SK-N-SH treated with all-trans-retinoic acid at 6 μM for 48 hours (cell line): Measurements from ENCODE around the gene MNT.

Experiments
- ATAC-seq: fragments of 200-7000 bp; cut with Tn5 transposase; 3 replicates; pipeline ENCODE4 v1.9.1; 2020; ENCODE audit warnings: mild to moderate bottlenecking, moderate library complexity
- ARNTL ChIP-seq: fragments of 450-650 bp; formaldehyde crosslinking; IDR thresholded peaks from 2 replicates; pipeline ENCODE4 v1.5.0; 2020; ENCODE audit warnings: low read depth, mild to moderate bottlenecking, moderate library complexity, borderline replicate concordance
- BACH2 ChIP-seq: fragments of 250-450 bp; sonication (Bioruptor Pico); IDR thresholded peaks from 2 replicates; pipeline ENCODE4 v1.9.0; 2021; ENCODE audit warnings: mild to moderate bottlenecking, borderline replicate concordance
- CSDC2 ChIP-seq: fragments of 250-450 bp; sonication (Bioruptor Pico); IDR thresholded peaks from 2 replicates; pipeline ENCODE4 v1.5.0; 2020; ENCODE audit warnings: mild to moderate bottlenecking, moderate library complexity
- ESRRG ChIP-seq: fragments of 250-450 bp; sonication (Bioruptor Pico); IDR thresholded peaks from 2 replicates; pipeline ENCODE4 v1.6.1; 2021; ENCODE audit warnings: mild to moderate bottlenecking
- GLIS3 ChIP-seq: fragments of 250-450 bp; sonication (Bioruptor Pico); IDR thresholded peaks from 2 replicates; pipeline ENCODE4 v1.5.0; 2020; ENCODE audit warnings: mild to moderate bottlenecking, moderate library complexity
- ISL1 ChIP-seq: fragments of 250-450 bp; sonication (Bioruptor Pico); IDR thresholded peaks from 2 replicates; pipeline ENCODE4 v2.1.2; 2022; ENCODE audit warnings: mild to moderate bottlenecking, moderate library complexity
- OSR1 ChIP-seq: fragments of 250-450 bp; sonication (Bioruptor Pico); IDR thresholded peaks from 2 replicates; pipeline ENCODE4 v1.8.0; 2022; ENCODE audit warnings: moderate library complexity, mild to moderate bottlenecking, inconsistent platforms
- PPARA ChIP-seq: fragments of 250-450 bp; sonication (Bioruptor Pico); IDR thresholded peaks from 2 replicates; pipeline ENCODE4 v1.5.0; 2020; ENCODE audit warnings: mild to moderate bottlenecking, borderline replicate concordance
- SNAI2 ChIP-seq: fragments of 250-450 bp; sonication (Bioruptor Pico); IDR thresholded peaks from 2 replicates; pipeline ENCODE4 v1.5.0; 2020; ENCODE audit warnings: mild to moderate bottlenecking, moderate library complexity
- ZC3H10 ChIP-seq: fragments of 250-450 bp; sonication (Bioruptor Pico); IDR thresholded peaks from 2 replicates; pipeline ENCODE4 v1.5.1; 2021; ENCODE audit warnings: mild to moderate bottlenecking, moderate library complexity
- ZNF565 ChIP-seq: fragments of 450-650 bp; formaldehyde crosslinking; conservative IDR thresholded peaks from 2 replicates; pipeline ENCODE4 v1.5.0; 2020; ENCODE audit warnings: low read depth, mild to moderate bottlenecking, moderate library complexity
- ZNF70 ChIP-seq: fragments of 450-650 bp; formaldehyde crosslinking; IDR thresholded peaks from 2 replicates; pipeline ENCODE4 v1.5.0; 2020; ENCODE audit warnings: mild to moderate bottlenecking, moderate library complexity
- TF ChIP-seq, protein P1 (sequence below): fragments of 250-450 bp; sonication (Bioruptor Pico); IDR thresholded peaks from 2 replicates; pipeline ENCODE4 v1.5.0; 2020; ENCODE audit warnings: mild to moderate bottlenecking, moderate library complexity
- TF ChIP-seq, protein P2 (sequence below): fragments of 250-450 bp; sonication (Bioruptor Pico); IDR thresholded peaks from 2 replicates; pipeline ENCODE4 v1.8.0; 2020; ENCODE audit warnings: mild to moderate bottlenecking, moderate library complexity, borderline replicate concordance
- TF ChIP-seq, protein P3 (sequence below): fragments of 250-450 bp; sonication (Bioruptor Pico); IDR thresholded peaks from 2 replicates; pipeline ENCODE4 v1.8.0; 2021; ENCODE audit warnings: low read depth, mild to moderate bottlenecking, moderate library complexity, borderline replicate concordance
- TF ChIP-seq, protein P4 (sequence below): fragments of 250-450 bp; sonication (Bioruptor Pico); IDR thresholded peaks from 2 replicates; pipeline ENCODE4 v1.5.1; 2020; ENCODE audit warnings: low read depth, mild to moderate bottlenecking, moderate library complexity

Gene MNT

DNA sequence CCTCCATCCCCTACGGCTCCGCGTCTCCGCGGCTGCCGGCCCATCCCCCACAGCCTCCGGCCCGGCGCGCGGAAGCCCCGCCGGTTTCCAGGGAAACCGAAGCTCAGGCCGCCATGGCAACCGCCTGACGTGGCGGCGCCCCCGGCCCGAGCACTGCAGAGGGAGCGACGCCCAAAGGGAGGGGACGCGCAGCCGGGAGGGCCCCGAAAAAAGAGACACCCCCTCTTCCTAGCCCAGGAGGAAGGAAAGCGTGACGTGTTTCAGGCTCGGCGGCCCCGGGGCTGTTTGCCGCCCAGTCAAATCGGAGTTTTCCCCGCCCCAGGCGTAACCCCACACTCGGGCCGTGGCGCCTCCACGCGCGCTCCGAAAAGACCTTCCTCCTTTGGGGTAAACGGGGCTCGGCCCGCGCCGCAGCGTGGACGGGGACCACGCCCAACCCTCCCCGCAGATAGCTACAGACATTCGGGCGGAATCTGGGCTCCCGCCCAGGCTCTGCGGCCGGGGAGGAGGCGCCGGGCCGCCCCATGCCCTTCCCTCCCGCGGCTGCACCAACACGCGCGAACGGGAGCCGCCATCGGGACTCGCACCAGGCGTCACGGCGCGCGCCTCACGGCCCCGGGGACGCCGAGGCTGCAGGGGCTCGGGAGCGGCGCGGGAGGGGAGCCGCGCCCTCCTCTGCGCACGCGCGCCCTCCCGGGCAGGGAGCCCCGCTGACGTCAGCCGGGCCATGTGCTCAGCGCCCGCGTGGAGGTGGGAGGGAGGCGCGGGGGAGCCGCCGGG lies 7.5 kb downstream of the MNT start (continued):
- TF ChIP-seq CSDC2 (CRISPR knock-in tag) (peak; percentile 44; the same call in 1 of the 2 replicates), GLIS3 (CRISPR knock-in tag) (peak; percentile 38; the same call in 1 of the 2 replicates)

DNA sequence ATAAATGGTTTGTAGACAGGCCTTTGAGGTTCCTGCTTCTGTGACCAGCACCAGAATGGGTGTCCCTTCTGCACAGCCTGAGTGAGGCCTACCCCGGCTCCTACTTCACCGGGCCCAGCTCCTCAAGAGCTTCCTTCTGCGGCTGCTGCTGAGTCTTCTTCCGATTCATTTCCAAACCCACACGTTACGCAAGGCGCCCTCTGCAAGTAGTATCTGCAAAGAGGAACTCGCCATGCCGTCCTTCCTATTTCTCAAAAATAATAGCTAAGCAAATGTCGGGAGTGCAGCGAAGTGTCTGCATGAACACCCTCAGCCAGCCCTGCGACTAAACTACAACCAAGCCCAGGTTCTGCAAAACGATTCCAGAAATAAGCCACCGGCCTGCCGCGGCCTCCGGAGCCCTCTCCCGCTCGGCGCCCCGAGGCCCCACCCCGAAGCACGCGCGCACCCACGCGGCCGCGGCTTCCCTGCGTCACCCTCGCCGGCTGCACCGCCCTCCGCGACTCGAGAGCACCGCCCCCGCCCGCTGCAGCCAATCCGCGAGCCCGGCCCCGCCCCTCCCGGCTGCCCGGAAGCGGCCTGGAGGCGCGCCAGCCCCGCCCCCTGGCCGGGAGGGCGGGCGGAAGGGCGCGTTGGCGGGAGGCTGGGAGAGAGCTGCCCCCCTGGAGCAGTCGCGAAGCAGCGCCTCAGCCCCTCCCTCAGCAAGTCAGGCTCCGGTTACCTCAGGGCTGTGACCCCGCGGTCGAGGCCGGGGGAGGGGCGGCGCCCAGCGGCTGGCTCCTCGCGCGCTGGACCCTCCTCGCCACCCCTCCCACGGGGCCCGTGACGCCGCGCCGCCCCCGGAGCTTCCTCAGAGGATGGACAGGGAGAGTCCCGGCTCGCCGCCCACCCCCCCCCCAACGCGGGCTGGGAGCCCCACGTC lies 8.3 kb downstream of the MNT start:
- TF ChIP-seq, protein P1, sequence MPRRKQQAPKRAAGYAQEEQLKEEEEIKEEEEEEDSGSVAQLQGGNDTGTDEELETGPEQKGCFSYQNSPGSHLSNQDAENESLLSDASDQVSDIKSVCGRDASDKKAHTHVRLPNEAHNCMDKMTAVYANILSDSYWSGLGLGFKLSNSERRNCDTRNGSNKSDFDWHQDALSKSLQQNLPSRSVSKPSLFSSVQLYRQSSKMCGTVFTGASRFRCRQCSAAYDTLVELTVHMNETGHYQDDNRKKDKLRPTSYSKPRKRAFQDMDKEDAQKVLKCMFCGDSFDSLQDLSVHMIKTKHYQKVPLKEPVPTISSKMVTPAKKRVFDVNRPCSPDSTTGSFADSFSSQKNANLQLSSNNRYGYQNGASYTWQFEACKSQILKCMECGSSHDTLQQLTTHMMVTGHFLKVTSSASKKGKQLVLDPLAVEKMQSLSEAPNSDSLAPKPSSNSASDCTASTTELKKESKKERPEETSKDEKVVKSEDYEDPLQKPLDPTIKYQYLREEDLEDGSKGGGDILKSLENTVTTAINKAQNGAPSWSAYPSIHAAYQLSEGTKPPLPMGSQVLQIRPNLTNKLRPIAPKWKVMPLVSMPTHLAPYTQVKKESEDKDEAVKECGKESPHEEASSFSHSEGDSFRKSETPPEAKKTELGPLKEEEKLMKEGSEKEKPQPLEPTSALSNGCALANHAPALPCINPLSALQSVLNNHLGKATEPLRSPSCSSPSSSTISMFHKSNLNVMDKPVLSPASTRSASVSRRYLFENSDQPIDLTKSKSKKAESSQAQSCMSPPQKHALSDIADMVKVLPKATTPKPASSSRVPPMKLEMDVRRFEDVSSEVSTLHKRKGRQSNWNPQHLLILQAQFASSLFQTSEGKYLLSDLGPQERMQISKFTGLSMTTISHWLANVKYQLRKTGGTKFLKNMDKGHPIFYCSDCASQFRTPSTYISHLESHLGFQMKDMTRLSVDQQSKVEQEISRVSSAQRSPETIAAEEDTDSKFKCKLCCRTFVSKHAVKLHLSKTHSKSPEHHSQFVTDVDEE (CRISPR knock-in tag): no peak
- TF ChIP-seq, protein P2, sequence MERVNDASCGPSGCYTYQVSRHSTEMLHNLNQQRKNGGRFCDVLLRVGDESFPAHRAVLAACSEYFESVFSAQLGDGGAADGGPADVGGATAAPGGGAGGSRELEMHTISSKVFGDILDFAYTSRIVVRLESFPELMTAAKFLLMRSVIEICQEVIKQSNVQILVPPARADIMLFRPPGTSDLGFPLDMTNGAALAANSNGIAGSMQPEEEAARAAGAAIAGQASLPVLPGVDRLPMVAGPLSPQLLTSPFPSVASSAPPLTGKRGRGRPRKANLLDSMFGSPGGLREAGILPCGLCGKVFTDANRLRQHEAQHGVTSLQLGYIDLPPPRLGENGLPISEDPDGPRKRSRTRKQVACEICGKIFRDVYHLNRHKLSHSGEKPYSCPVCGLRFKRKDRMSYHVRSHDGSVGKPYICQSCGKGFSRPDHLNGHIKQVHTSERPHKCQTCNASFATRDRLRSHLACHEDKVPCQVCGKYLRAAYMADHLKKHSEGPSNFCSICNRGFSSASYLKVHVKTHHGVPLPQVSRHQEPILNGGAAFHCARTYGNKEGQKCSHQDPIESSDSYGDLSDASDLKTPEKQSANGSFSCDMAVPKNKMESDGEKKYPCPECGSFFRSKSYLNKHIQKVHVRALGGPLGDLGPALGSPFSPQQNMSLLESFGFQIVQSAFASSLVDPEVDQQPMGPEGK (CRISPR knock-in tag): 0 out of 2 replicates have a peak, but pooled peaks have one; percentile 57
- TF ChIP-seq, all 23 proteins: peak for 1
- ATAC-seq: peak; percentile 53

DNA sequence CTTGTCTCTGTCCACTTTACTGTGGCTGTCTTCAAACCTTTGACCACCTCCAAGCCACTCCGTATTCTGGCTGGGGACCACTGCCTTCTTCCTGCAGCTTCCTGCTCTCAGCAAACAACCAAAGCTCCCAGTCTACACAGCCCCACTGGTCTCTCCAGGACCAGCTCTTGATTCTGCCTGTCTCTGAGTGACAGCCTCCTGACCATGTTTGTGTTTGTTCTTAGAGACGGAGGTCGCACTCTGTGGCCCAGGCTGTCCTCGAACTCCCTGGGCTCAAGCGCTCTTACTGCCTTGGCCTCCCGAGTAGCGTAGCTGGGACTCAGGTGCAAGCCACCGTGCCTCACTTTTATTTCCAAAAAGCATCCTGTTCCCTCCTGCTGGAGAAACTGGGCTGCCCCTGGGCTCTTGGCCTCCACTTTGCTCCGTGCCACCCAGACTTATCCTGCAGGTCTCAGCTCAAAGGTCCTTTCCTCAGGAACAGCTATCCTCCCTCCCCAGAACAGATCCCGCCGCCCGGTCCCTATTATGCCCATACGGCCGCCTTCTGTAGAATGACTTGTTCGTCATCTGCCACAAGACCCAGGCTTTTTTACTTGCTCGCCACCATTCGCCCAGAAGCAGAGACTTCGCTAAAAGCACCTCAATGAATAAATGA lies 9.1 kb downstream of the MNT start:
- no peak for ATAC-seq

DNA sequence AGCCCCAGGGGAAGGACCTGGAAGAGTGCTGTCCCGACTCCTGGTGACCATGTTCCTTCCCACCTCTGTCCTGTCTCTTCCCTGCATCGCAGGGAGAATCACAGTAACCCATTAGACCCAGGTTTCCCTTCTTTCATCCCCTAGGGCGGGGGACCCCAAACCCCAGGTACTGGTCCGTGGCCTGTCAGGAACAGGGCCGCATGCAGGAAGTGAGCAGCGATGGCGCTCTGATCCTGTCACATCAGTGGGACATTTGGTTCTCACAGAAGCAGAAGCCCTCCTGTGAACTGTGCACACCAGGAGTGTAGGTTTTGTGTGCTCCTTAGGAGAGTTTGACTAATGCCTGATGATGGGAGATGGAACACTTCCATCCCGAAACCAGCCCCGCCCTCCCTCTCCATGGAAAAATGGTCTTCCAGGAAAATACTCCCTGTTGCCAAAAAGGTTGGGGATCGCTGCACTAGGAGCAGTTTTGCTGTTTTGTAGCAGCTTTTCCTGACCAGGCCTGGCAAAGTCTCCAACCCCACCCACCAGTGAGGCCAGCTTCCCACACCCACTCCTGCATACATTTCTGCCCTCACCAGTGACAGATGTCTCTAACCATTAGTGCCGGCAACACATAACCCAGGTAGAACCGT lies 10.5 kb downstream of the MNT start:
- ATAC-seq: no peak
- TF ChIP-seq ZNF70 (CRISPR knock-in tag): no peak
- TF ChIP-seq ISL1 (CRISPR knock-in tag): no peak
- TF ChIP-seq PPARA (CRISPR knock-in tag): no peak
- TF ChIP-seq, protein P1 (CRISPR knock-in tag): no peak
- TF ChIP-seq, protein P3, sequence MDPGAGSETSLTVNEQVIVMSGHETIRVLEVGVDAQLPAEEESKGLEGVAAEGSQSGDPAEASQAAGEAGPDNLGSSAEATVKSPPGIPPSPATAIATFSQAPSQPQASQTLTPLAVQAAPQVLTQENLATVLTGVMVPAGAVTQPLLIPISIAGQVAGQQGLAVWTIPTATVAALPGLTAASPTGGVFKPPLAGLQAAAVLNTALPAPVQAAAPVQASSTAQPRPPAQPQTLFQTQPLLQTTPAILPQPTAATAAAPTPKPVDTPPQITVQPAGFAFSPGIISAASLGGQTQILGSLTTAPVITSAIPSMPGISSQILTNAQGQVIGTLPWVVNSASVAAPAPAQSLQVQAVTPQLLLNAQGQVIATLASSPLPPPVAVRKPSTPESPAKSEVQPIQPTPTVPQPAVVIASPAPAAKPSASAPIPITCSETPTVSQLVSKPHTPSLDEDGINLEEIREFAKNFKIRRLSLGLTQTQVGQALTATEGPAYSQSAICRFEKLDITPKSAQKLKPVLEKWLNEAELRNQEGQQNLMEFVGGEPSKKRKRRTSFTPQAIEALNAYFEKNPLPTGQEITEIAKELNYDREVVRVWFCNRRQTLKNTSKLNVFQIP (CRISPR knock-in tag): no peak
- TF ChIP-seq, protein P4, sequence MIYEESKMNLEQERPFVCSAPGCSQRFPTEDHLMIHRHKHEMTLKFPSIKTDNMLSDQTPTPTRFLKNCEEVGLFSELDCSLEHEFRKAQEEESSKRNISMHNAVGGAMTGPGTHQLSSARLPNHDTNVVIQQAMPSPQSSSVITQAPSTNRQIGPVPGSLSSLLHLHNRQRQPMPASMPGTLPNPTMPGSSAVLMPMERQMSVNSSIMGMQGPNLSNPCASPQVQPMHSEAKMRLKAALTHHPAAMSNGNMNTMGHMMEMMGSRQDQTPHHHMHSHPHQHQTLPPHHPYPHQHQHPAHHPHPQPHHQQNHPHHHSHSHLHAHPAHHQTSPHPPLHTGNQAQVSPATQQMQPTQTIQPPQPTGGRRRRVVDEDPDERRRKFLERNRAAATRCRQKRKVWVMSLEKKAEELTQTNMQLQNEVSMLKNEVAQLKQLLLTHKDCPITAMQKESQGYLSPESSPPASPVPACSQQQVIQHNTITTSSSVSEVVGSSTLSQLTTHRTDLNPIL (CRISPR knock-in tag): no peak

More for the DNA sequence above, 9.1 kb downstream of the MNT start:
- no peak for TF ChIP-seq SNAI2
- TF ChIP-seq GLIS3 (CRISPR knock-in tag): no peak
- no peak for TF ChIP-seq ZC3H10 (CRISPR knock-in tag)
- TF ChIP-seq ARNTL (CRISPR knock-in tag): no peak
- TF ChIP-seq BACH2 (CRISPR knock-in tag): no peak
- TF ChIP-seq ESRRG (CRISPR knock-in tag): no peak
- no peak for TF ChIP-seq ZNF70 (CRISPR knock-in tag)
- TF ChIP-seq, protein P1 (CRISPR knock-in tag): no peak
- no peak for TF ChIP-seq ZNF565 (CRISPR knock-in tag)
- TF ChIP-seq OSR1 (CRISPR knock-in tag): no peak
- TF ChIP-seq, protein P4 (CRISPR knock-in tag): no peak
